Measurements from ENCODE around the gene LAMA4. TPM values are rescaled to one million over a fixed set of nuclear protein-coding genes. Genes with fewer than 3 reads are reported as not detected.
"Not testable (repeated sequence)": the region's sequence is repeated elsewhere in the genome, so short reads cannot be mapped to it uniquely, and the experiment has no call there.

The LAMA4 gene
- total and polyA plus RNA-seq, 3 experiments from 2014 or later = not detected

DNA sequence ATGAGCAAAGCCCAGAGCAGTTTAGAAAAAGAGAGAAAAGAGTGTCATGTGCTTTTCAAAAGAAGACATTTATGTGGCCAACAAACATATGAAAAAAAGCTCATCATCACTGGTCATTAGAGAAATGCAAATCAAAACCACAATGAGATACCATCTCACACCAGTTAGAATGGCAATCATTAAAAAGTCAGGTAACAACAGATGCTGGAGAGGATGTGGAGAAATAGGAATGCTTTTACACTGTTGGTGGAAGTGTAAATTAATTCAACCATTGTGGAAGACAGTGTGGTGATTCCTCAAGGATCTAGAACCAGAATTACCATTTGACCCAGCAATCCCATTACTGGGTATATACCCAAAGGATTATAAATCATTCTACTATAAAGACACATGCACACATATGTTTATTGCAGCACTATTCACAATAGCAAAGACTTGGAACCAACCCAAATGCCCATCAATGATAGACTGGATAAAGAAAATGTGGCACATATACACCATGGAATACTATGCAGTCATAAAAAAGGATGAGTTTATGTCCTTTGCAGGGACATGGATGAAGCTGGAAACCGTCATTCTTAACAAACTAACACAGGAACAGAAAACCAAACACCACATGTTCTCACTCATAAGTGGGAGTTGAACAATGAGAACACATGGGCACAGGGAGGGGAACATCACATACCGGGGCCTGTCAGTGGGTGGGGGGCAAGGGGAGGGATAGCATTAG lies 54.0 kb downstream of the LAMA4 start:
- H3K4me3 ChIP-seq (ENCODE audit: low read length); POLR2A ChIA-PET; H3K36me3 Mint-ChIP-seq; DNase-seq; H3K27ac ChIP-seq (ENCODE audit: low read depth, low read length); H3K27ac Mint-ChIP-seq; CTCF ChIA-PET; H3K9me3 Mint-ChIP-seq; H3K36me3 ChIP-seq (ENCODE audit: insufficient read depth, low read length); H3K4me3 Mint-ChIP-seq; H3K4me1 ChIP-seq (ENCODE audit: insufficient read depth, low read length); H3K27me3 ChIP-seq (ENCODE audit: insufficient read depth, low read length, poor library complexity, severe bottlenecking); H3K4me1 Mint-ChIP-seq; H3K9me3 ChIP-seq (ENCODE audit: low read length): not testable (repeated sequence)
- H3K27me3 Mint-ChIP-seq = peaks cover 9 to 61% of the 10 kb centered on the region in 2 donors

DNA sequence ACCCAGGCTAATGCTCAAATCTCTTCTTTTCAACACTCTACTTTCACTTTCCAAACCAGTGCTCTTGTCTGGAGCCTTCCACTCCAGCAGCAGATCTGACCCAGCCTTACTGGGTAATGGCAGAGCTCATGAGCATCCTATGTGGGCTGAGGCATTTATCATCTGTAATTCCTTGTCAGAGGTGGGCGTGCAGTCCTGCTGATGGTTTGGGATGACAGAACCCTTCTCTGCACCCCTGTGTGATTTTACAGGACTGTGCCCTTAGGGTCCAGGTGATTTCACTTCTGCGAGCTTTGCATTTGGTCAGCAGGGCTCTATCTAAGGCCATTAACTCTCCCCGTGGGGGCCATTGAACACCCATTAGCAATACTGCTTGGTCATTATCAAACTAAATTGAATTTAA lies 55.4 kb downstream of the LAMA4 start:
- POLR2A ChIA-PET = no interaction called here
- Histone ChIP-seq H3K9me3 (ENCODE audit: low read length) (no peaks in the 10 kb centered on the region), H3K4me1 (ENCODE audit: insufficient read depth, low read length) (no peaks in the 10 kb centered on the region), H3K27ac (ENCODE audit: low read depth, low read length) (no peak overlapping the region), H3K27me3 (ENCODE audit: insufficient read depth, low read length, poor library complexity, severe bottlenecking) (no peaks in the 10 kb centered on the region), H3K4me3 (ENCODE audit: low read length) (no peak overlapping the region), H3K36me3 (ENCODE audit: insufficient read depth, low read length) (no peaks in the 10 kb centered on the region)
- Mint-ChIP-seq H3K4me1 (no peaks in the 10 kb centered on the region), H3K27ac (no peak overlapping the region), H3K36me3 (peaks cover 0 to 5% (median 0%) of the 10 kb centered on the region in 3 donors), H3K9me3 (peaks cover 0 to 8% (median 4%) of the 10 kb centered on the region in 5 donors), H3K27me3 (peaks cover 8 to 51% of the 10 kb centered on the region in 2 donors), H3K4me3 (no peak overlapping the region)
- DNase-seq = no peak
- CTCF ChIA-PET = interaction anchor here (0.7 kb wide), 1 partner anchor 18 kb away, joined by 4 read pairs; no protein-coding TSS in a partner anchor

DNA sequence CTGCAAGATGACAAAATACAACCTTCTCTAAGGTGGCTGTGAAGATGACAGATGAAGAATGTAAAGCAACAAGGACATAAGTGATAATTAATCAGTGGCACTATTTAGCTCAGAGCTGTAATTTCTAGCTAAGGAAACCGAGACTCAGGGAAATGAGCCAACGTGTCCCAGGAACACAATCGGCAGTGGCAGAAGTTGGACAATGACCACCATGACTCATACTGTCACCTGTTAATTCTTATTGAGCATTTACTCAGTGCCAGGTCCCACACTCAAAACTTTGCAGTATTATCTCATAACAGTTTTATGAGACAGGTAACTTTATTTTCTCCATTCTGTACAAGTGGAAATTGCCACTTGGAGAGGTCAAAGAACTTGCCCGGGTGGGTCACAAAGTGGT lies 55.8 kb downstream of the LAMA4 start:
- no peak for DNase-seq
- H3K27ac Mint-ChIP-seq = no peak overlapping the region
- H3K27me3 ChIP-seq (ENCODE audit: insufficient read depth, low read length, poor library complexity, severe bottlenecking) = no peaks in the 10 kb centered on the region
- peaks cover 0 to 5% (median 0%) of the 10 kb centered on the region in 3 donors for H3K36me3 Mint-ChIP-seq
- H3K9me3 ChIP-seq (ENCODE audit: low read length) = no peaks in the 10 kb centered on the region
- H3K36me3 ChIP-seq (ENCODE audit: insufficient read depth, low read length) = no peaks in the 10 kb centered on the region
- H3K4me3 ChIP-seq (ENCODE audit: low read length) = no peak overlapping the region
- ChIA-PET CTCF (interaction anchor here (0.6 to 0.7 kb wide), 2 partner anchors 18 to 36 kb away, joined by 3 to 4 read pairs; no protein-coding TSS in a partner anchor), POLR2A (no interaction called here)
- no peak overlapping the region for H3K27ac ChIP-seq (ENCODE audit: low read depth, low read length)
- H3K4me1 ChIP-seq (ENCODE audit: insufficient read depth, low read length) = no peaks in the 10 kb centered on the region
- no peak overlapping the region for H3K4me3 Mint-ChIP-seq
- H3K4me1 Mint-ChIP-seq = no peaks in the 10 kb centered on the region
- peaks cover 0 to 8% (median 4%) of the 10 kb centered on the region in 5 donors for H3K9me3 Mint-ChIP-seq
- H3K27me3 Mint-ChIP-seq = peaks cover 8 to 47% of the 10 kb centered on the region in 2 donors

DNA sequence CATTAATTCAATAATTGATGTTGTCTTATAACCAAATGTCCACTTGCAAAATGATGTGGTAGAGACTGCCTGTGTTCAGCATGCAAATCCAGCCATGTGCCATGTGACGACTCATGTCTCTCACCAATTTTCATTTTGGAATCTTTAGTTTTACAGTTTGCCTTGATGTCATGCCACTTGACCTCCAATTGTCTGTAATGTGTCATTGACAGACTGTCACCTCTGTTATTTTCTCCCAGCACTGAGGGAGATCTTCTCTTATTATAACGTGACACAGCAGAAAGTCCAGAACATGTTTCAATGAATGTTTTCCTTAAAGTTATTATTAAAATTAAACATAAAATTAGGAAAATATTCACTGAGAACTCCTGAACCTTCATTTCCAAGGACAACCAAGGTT lies 56.7 kb downstream of the LAMA4 start:
- Mint-ChIP-seq H3K4me3 (no peak overlapping the region), H3K36me3 (peaks cover 0 to 5% (median 2%) of the 10 kb centered on the region in 3 donors), H3K27ac (no peak overlapping the region), H3K4me1 (no peaks in the 10 kb centered on the region), H3K27me3 (peaks cover 8 to 40% of the 10 kb centered on the region in 2 donors), H3K9me3 (peaks cover 0 to 8% (median 4%) of the 10 kb centered on the region in 5 donors)
- no peak overlapping the region for H3K4me3 ChIP-seq (ENCODE audit: low read length)
- DNase-seq = no peak
- H3K27ac ChIP-seq (ENCODE audit: low read depth, low read length) = no peak overlapping the region
- no peaks in the 10 kb centered on the region for H3K4me1 ChIP-seq (ENCODE audit: insufficient read depth, low read length)
- H3K27me3 ChIP-seq (ENCODE audit: insufficient read depth, low read length, poor library complexity, severe bottlenecking) = no peaks in the 10 kb centered on the region
- CTCF ChIA-PET = interaction anchor here (0.7 kb wide), 1 partner anchor 18 kb away, joined by 3 read pairs; no protein-coding TSS in a partner anchor
- H3K9me3 ChIP-seq (ENCODE audit: low read length) = no peaks in the 10 kb centered on the region
- H3K36me3 ChIP-seq (ENCODE audit: insufficient read depth, low read length) = no peaks in the 10 kb centered on the region
- POLR2A ChIA-PET = no interaction called here

DNA sequence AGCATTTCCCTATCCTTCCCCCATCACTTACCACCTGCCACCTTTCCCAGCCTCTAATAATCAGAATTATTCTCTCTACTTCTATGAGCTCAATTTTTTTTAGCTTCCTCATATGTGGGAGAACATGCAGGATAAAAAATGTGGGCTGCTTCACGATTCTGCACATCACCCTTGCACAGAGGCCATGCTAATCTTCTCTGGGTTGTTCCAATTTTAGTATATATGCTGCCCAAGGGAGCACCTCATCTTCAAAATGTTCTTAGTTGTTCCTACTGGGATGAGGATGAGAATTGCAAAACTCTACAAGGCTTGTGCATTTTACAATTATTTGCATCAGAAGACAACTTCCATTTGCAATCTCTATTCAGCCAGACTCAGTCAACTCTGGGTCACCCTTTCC lies 58.1 kb downstream of the LAMA4 start:
- H3K27me3 Mint-ChIP-seq = peaks cover 6 to 34% of the 10 kb centered on the region in 2 donors
- peak overlapping the region in 1 of 8 donors; percentile 61 for H3K27ac Mint-ChIP-seq
- peaks cover 0 to 8% (median 4%) of the 10 kb centered on the region in 5 donors for H3K9me3 Mint-ChIP-seq
- H3K4me3 Mint-ChIP-seq = no peak overlapping the region
- Histone ChIP-seq H3K9me3 (ENCODE audit: low read length) (no peaks in the 10 kb centered on the region), H3K27ac (ENCODE audit: low read depth, low read length) (no peak overlapping the region), H3K36me3 (ENCODE audit: insufficient read depth, low read length) (no peaks in the 10 kb centered on the region), H3K4me1 (ENCODE audit: insufficient read depth, low read length) (no peaks in the 10 kb centered on the region), H3K27me3 (ENCODE audit: insufficient read depth, low read length, poor library complexity, severe bottlenecking) (no peaks in the 10 kb centered on the region), H3K4me3 (ENCODE audit: low read length) (no peak overlapping the region)
- CTCF ChIA-PET = interaction anchor here (1.4 kb wide), 1 partner anchor 13 kb away, joined by 3 read pairs; no protein-coding TSS in a partner anchor
- POLR2A ChIA-PET = no interaction called here
- H3K4me1 Mint-ChIP-seq = no peaks in the 10 kb centered on the region
- no peak for DNase-seq
- H3K36me3 Mint-ChIP-seq = peaks cover 0 to 5% (median 2%) of the 10 kb centered on the region in 3 donors

DNA sequence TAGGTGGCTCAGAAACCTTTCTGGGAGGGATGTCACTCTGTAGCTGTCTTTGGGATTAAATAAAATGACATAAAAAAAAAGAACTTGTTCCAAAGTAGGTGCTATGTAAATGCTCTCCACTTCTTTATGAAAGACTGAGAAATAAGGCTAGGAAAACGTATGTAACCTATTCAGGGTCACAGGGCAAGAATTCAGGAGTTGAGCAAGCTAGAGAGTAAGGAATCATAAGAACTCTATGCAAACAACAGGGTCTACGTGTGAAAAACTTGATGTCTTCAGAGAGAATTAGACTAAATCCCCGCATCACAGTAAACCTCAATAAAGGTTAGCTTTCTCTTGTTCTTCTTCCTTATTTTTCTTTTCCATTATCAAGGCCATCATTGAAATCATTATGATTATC lies 59.2 kb downstream of the LAMA4 start:
- no peaks in the 10 kb centered on the region for H3K4me1 Mint-ChIP-seq
- no peak overlapping the region for H3K4me3 Mint-ChIP-seq
- DNase-seq = no peak
- H3K36me3 Mint-ChIP-seq = peaks cover 0 to 4% (median 2%) of the 10 kb centered on the region in 3 donors
- Histone ChIP-seq H3K4me3 (ENCODE audit: low read length) (no peak overlapping the region), H3K9me3 (ENCODE audit: low read length) (no peaks in the 10 kb centered on the region), H3K36me3 (ENCODE audit: insufficient read depth, low read length) (no peaks in the 10 kb centered on the region), H3K27ac (ENCODE audit: low read depth, low read length) (no peak overlapping the region), H3K4me1 (ENCODE audit: insufficient read depth, low read length) (no peaks in the 10 kb centered on the region), H3K27me3 (ENCODE audit: insufficient read depth, low read length, poor library complexity, severe bottlenecking) (no peaks in the 10 kb centered on the region)
- CTCF ChIA-PET = no interaction called here
- H3K9me3 Mint-ChIP-seq = peaks cover 0 to 4% (median 4%) of the 10 kb centered on the region in 5 donors
- peaks cover 6 to 35% of the 10 kb centered on the region in 2 donors for H3K27me3 Mint-ChIP-seq
- no peak overlapping the region for H3K27ac Mint-ChIP-seq
- POLR2A ChIA-PET = no interaction called here

DNA sequence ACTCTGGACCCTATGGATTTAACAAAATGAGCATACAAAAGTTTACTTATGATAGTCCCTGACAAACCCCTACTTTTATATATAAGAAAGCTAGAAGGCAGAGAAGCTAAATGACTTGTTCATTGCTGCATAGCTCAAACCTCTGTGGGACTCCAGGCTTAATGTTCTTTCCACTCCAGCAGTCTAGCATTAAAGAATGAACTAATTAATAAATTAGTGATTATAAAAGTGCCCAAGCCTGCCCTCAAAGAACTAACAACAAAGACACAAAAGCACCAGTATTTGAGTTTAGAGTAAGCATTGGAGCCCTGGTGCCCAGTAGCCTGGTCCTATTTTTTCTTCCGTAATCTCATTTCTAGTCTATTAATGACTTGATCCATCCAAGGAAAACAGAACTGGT lies 59.9 kb downstream of the LAMA4 start:
- CTCF ChIA-PET = no interaction called here
- Histone ChIP-seq H3K9me3 (ENCODE audit: low read length) (no peaks in the 10 kb centered on the region), H3K27me3 (ENCODE audit: insufficient read depth, low read length, poor library complexity, severe bottlenecking) (no peaks in the 10 kb centered on the region), H3K36me3 (ENCODE audit: insufficient read depth, low read length) (no peaks in the 10 kb centered on the region), H3K4me3 (ENCODE audit: low read length) (no peak overlapping the region), H3K4me1 (ENCODE audit: insufficient read depth, low read length) (no peaks in the 10 kb centered on the region), H3K27ac (ENCODE audit: low read depth, low read length) (no peak overlapping the region)
- H3K9me3 Mint-ChIP-seq = no peaks in the 10 kb centered on the region
- no peak overlapping the region for H3K27ac Mint-ChIP-seq
- H3K27me3 Mint-ChIP-seq = peaks cover 2 to 36% of the 10 kb centered on the region in 2 donors
- no peaks in the 10 kb centered on the region for H3K4me1 Mint-ChIP-seq
- H3K36me3 Mint-ChIP-seq = peaks cover 0 to 2% (median 0%) of the 10 kb centered on the region in 3 donors
- POLR2A ChIA-PET = no interaction called here
- DNase-seq = no peak
- no peak overlapping the region for H3K4me3 Mint-ChIP-seq

DNA sequence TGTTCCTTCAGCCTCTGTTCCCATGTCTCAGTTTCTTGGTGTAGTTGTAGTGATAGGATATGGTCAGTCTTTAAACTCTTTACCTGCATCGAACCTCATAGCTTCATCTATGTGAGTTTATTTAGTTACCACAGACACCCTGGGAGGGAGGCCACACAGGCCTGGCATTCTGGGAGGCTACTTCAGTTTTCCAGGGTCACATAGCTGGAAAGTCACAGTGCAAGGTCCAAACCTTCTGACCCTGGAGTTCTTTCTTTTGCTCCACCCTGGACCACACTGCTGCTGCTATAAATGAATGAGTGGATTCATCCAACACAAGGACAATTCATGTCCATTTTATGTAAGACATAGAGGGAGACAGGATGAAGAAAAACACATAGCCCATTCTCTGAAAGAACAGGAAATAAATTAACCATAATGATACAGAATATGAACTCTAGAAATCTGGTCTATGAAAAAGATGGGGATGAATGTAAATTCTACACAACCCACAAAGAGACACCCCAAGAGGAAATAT lies 60.8 kb downstream of the LAMA4 start:
- H3K27ac ChIP-seq (ENCODE audit: low read depth, low read length) = no peak overlapping the region
- CTCF ChIA-PET = interaction anchor here (1.2 to 1.7 kb wide), 2 partner anchors 13 to 59 kb away, joined by 3 to 4 read pairs; no protein-coding TSS in a partner anchor
- POLR2A ChIA-PET = no interaction called here
- H3K36me3 ChIP-seq (ENCODE audit: insufficient read depth, low read length) = no peaks in the 10 kb centered on the region
- Mint-ChIP-seq H3K4me3 (no peak overlapping the region), H3K4me1 (no peaks in the 10 kb centered on the region), H3K9me3 (no peaks in the 10 kb centered on the region), H3K27ac (no peak overlapping the region), H3K36me3 (peaks cover 0 to 2% (median 0%) of the 10 kb centered on the region in 3 donors), H3K27me3 (peaks cover 2 to 28% of the 10 kb centered on the region in 2 donors)
- H3K27me3 ChIP-seq (ENCODE audit: insufficient read depth, low read length, poor library complexity, severe bottlenecking) = no peaks in the 10 kb centered on the region
- no peaks in the 10 kb centered on the region for H3K9me3 ChIP-seq (ENCODE audit: low read length)
- no peaks in the 10 kb centered on the region for H3K4me1 ChIP-seq (ENCODE audit: insufficient read depth, low read length)
- H3K4me3 ChIP-seq (ENCODE audit: low read length) = no peak overlapping the region
- DNase-seq = no peak

All from CD8-positive, alpha-beta memory T cell (primary cell).